Stimulated activated CD8-positive, alpha-beta memory T cell treated with anti-CD3 and anti-CD28 coated beads, Interleukin-4, amount 100 ng/mL, for 1 hour (primary cell): ENCODE measurements around the gene CLCA4.
"Not testable (repeated sequence)": the region's sequence is repeated elsewhere in the genome, so short reads cannot be mapped to it uniquely, and the experiment has no call there.

Experiments used
- DNase-seq, 2 donors: peaks; one replicate each; pipeline ENCODE4 v3.0.0-alpha.2; 2020; ENCODE audit warnings: low read depth in 2 of 2, low spot score in 1 of 2

Gene CLCA4

GRCh38 chr1:86596741-86597290, 49.9 kb downstream of the CLCA4 start:
- DNase-seq, result no peak

DNA sequence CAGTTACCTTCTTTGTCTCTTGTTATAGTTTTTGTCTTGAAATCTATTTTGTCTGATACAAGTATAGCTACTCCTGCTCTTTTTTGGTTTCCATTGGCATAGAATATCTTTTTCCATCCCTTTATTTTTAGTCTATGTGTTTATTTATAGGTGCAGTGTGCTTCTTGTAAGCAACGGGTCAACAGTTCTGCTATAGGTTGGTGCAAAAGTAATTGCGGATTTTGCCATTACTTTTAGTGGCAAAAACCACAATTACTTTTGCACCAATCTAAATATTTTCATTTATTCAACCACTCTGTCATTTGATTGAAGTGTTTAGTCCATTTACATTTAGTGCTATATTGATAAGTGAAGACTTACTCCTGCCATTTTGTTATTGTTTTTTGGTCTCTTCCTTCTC, 59.2 kb downstream of the CLCA4 start:
- not testable (repeated sequence) for DNase-seq

GRCh38 chr1:86616433-86616832, 69.6 kb downstream of the CLCA4 start:
- DNase-seq, result no peak

DNA sequence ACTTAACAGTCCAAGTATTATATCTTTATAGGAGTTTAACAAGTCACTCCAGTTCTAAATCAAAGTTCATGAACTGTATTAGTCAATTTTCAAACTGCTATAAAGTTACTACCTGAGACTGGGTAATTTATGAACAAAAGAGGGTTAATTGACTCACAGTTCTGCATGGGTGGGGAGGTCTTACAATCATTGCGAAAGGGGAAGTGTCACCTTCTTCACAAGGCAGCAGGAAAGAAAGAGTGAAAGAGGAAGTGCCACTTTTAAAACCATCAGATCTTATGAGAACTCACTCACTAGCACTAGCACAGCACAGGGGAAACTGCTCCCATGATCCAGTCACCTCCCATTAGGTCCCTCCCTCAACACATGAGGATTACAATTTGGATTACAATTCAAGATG, 70.0 kb downstream of the CLCA4 start:
- DNase-seq, result no peak

- DNase-seq, result no peak
Measured at GRCh38 chr1:86618358-86618757, 71.5 kb downstream of the CLCA4 start.

DNA sequence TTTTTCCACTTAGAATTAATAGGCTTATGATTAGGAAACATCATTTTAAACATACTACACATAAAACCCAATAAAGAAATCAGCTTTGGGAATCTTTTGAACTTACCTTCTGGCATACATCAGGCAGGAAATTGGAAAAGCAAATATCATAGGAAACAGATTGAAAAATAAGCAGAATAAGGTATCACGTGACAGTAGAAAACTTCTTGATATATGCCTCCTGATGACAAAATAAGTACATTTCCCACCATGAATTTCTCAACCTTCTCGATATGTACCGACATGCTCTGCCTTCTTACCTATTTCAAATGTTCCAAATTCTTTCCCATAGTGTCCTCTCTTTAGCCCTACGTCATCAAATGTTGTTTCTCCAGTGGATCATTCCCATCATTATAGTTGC, 72.4 kb downstream of the CLCA4 start:
- no peak for DNase-seq

GRCh38 chr1:86621286-86621685, 74.4 kb downstream of the CLCA4 start:
- no peak for DNase-seq
